ENCODE measurements around the gene TMEM91. TPM values are rescaled to one million over a fixed set of nuclear protein-coding genes. Genes with fewer than 3 reads are reported as not detected.

Gene TMEM91
- total and polyA plus RNA-seq, 2 of the 4 experiments (the other 2 are of a cell fraction) = 1.4 to 4.8 TPM

GRCh38 chr19:41350735-41351338 lies 25.5 kb upstream of the TMEM91 start:
- peak overlapping the region; percentile 76 for H3K4me3 ChIP-seq (ENCODE audit: insufficient read depth, low read depth, low read length)
- no peak overlapping the region for H2BK120ac ChIP-seq (ENCODE audit: low read depth, low read length)
- ATAC-seq (ENCODE audit: low read depth) = no peak
- POLR2A ChIA-PET (ENCODE audit: unreplicated experiment) = interaction anchor here (0.6 kb wide), 1 partner anchor 313 kb away, joined by 7 read pairs; no protein-coding TSS in a partner anchor
- WGBS, 2 experiments (ENCODE audit: extremely low coverage in 2 of 2, insufficient read length in 1 of 2) = 10% methylated on average over 17 of the region's 22 CpGs; no CpG with 5 or more reads in 1 of the 2 experiments
- H3K4me1 ChIP-seq (ENCODE audit: control insufficient read depth, insufficient read depth, low read length) = no peaks in the 10 kb centered on the region
- H3K23ac ChIP-seq (ENCODE audit: low read depth, low read length) = peak overlapping the region; percentile 20
- peak overlapping the region; percentile 33 for H2AK5ac ChIP-seq (ENCODE audit: low read depth, low read length)
- in situ Hi-C loops (cut with MboI; ENCODE audit: low sequenced_read_pairs) (no loop called here), dilution Hi-C loops (cut with HindIII; ENCODE audit: low sequenced_read_pairs, unreplicated experiment) (no loop called here), intact Hi-C loops (cut with micrococcal nuclease) (loop anchor here (5.0 kb wide), 2 partner anchors 46 to 89 kb away; partner anchors contain the start of genes BCKDHA, EXOSC5 and HNRNPUL1)
- no peak overlapping the region for H2BK5ac ChIP-seq (ENCODE audit: low read depth, low read length, poor library complexity, severe bottlenecking)
- peaks cover 61% of the 10 kb centered on the region for H4K20me1 ChIP-seq (ENCODE audit: insufficient read depth, low read length)
- peaks cover 19 to 67% of the 10 kb centered on the region in 2 experiments; a peak in 3 of 4 replicates for H3K79me1 ChIP-seq (ENCODE audit: low read depth in 1 of 2, low read length in 2 of 2)
- no peak overlapping the region for H4K5ac ChIP-seq (ENCODE audit: low read depth, low read length)
- no peak overlapping the region for H2BK15ac ChIP-seq (ENCODE audit: low read depth, low read length)
- H3K9me1 ChIP-seq (ENCODE audit: insufficient read depth, low read length) = no peaks in the 10 kb centered on the region
- DNase-seq = peak; percentile 21
- CTCF ChIA-PET = no interaction called here
- H4K91ac ChIP-seq (ENCODE audit: insufficient read depth, low read depth, low read length) = peak overlapping the region; percentile 31; the same call in 1 of the 2 replicates
- H2AK9ac ChIP-seq (replicated peaks; ENCODE audit: low read depth, low read length, poor library complexity) = peak overlapping the region; percentile 98
- H3K14ac ChIP-seq (replicated peaks; ENCODE audit: low read depth, low read length) = peak overlapping the region; percentile 28
- H3K9ac ChIP-seq (ENCODE audit: low read depth, low read length) = peak overlapping the region; percentile 84
- peak overlapping the region in 1 of 2 experiments; percentile 28; a peak in 1 of 4 replicates for H4K8ac ChIP-seq (ENCODE audit: low read depth in 2 of 2, low read length in 2 of 2)
- peak overlapping the region; percentile 91 for H2AFZ ChIP-seq (replicated peaks; ENCODE audit: low read length, poor library complexity)
- no peaks in the 10 kb centered on the region for H3K27me3 ChIP-seq (ENCODE audit: control insufficient read depth, insufficient read depth, low read length)
- no TSS peak for BruUV-seq (replicated peaks)
- H3K9me3 ChIP-seq (ENCODE audit: control insufficient read depth, insufficient read depth, low read length) = no peaks in the 10 kb centered on the region
- H3K36me3 ChIP-seq (ENCODE audit: control insufficient read depth, insufficient read depth, low read length) = peaks cover 7% of the 10 kb centered on the region
- no peak overlapping the region for H3K18ac ChIP-seq (ENCODE audit: low read depth, low read length)
- H3K27ac ChIP-seq (ENCODE audit: insufficient read depth, low read length) = peak overlapping the region; percentile 10; the same call in 1 of the 2 replicates
- TF ChIP-seq RAD21 (IDR thresholded peaks at IDR 0.05; ENCODE audit: low read length) = no peak
- peak; percentile 94 for TF ChIP-seq MXI1 (IDR thresholded peaks at IDR 0.05; ENCODE audit: borderline replicate concordance, low read depth, low read length)
- peak; percentile 88; the same call in 1 of the 2 replicates for TF ChIP-seq CHD1 (IDR thresholded peaks at IDR 0.05; ENCODE audit: low read depth, low read length)
- H2BK20ac ChIP-seq (ENCODE audit: low read depth, low read length) = no peak overlapping the region
- H3K4ac ChIP-seq (ENCODE audit: low read depth, low read length) = peak overlapping the region; percentile 5
- peak overlapping the region; percentile 98 for H3K4me2 ChIP-seq (ENCODE audit: low read depth, low read length)
- H3K56ac ChIP-seq (ENCODE audit: extremely low read depth, insufficient read depth, low read length) = no peak overlapping the region
